ENCODE measurements around the gene TMEM18. TPM values are rescaled to one million over a fixed set of nuclear protein-coding genes. Genes with fewer than 3 reads are reported as not detected.

TMEM18 gene
- total RNA-seq, 4 donors from 2014 or later, result 10.6 to 32.7 (median 18.8) TPM

DNA sequence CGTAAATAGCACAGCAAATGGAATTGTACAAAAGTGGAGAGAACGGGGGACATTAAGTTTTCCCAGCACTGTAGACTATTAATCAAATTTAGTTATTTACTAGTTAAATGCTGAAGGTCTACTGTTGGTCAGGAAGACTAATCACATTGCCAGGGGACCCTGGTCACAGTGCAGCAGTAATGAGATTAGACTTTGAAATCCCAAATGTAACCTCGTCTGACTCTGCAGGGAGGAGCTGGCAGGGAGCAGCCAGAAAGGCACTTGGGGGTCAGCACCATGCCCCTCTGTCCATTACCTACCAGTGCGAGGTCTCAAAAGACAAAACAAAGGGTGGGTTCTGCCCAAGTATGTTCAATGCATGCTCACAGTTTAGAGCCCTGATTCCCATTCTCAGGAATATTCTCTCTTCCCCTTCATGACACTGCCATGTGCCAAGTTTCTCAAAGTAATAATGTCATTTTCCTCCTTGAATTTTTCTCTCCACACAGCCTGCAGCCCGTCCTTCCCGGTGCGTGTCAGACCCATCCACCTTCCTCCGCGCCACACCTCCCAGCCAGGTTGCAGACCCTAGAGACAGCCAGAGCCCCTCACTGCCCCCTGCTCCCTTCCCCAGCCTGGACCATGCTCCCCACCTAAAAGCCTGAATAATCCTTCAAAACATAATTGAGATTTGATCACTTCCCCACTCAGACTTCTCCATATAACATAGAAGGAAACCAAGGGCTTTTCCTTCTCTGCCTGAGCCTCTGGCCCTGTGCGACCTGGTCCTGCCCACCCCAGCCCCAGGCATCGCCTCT is 52.5 kb downstream of the TMEM18 start:
- TF ChIP-seq POLR2A (IDR thresholded peaks at IDR 0.05), result no peak
- TF ChIP-seq EP300 (IDR thresholded peaks at IDR 0.05), result no peak
- no peak for TF ChIP-seq POLR2AphosphoS5 (IDR thresholded peaks at IDR 0.05)
- no peak for TF ChIP-seq CTCF (IDR thresholded peaks at IDR 0.05)
- no peaks in the 10 kb centered on the region for H3K9me3 ChIP-seq
- WGBS, 2 donors (ENCODE audit: low coverage in 1 of 2), result 70 to 82% methylated on average over 9 to 10 of the region's 11 CpGs
- H3K27ac ChIP-seq, result no peak overlapping the region
- peaks cover 7% of the 10 kb centered on the region for H3K27me3 ChIP-seq
- no peaks in the 10 kb centered on the region for H3K36me3 ChIP-seq
- no peaks in the 10 kb centered on the region for H3K4me1 ChIP-seq
- no peak for ATAC-seq
- no peak overlapping the region for H3K4me3 ChIP-seq

DNA sequence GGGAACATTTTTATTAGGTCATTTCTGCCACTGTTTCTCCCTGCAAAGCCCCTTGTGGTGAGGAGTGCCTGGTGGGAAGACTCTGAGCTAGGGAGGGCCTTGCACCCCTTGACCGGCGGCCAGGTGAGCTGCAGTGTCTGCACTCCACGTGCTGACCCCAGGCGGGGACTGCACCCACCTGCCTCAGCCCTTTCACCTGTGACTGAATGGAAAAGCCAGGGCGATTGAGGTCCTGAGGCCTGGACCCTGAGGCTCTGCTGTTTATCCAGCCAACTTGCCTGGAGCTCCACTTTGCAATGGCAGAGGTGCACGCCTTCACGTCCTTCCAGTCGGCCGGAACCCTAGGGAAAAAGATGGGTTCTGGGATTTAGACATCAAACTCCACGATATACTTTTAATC is 53.1 kb downstream of the TMEM18 start:
- H3K4me3 ChIP-seq, result no peak overlapping the region
- no peaks in the 10 kb centered on the region for H3K4me1 ChIP-seq
- TF ChIP-seq CTCF (IDR thresholded peaks at IDR 0.05) (no peak), EP300 (IDR thresholded peaks at IDR 0.05) (no peak), POLR2AphosphoS5 (IDR thresholded peaks at IDR 0.05) (no peak), POLR2A (IDR thresholded peaks at IDR 0.05) (no peak)
- no peaks in the 10 kb centered on the region for H3K36me3 ChIP-seq
- no peak overlapping the region for H3K27ac ChIP-seq
- H3K9me3 ChIP-seq, result peaks cover 0 to 2% (median 0%) of the 10 kb centered on the region in 3 donors
- WGBS, 2 donors (ENCODE audit: low coverage in 1 of 2), result 71 to 92% methylated on average over 7 of the region's 10 CpGs
- H3K27me3 ChIP-seq, result peaks cover 5% of the 10 kb centered on the region
- no peak for ATAC-seq

DNA sequence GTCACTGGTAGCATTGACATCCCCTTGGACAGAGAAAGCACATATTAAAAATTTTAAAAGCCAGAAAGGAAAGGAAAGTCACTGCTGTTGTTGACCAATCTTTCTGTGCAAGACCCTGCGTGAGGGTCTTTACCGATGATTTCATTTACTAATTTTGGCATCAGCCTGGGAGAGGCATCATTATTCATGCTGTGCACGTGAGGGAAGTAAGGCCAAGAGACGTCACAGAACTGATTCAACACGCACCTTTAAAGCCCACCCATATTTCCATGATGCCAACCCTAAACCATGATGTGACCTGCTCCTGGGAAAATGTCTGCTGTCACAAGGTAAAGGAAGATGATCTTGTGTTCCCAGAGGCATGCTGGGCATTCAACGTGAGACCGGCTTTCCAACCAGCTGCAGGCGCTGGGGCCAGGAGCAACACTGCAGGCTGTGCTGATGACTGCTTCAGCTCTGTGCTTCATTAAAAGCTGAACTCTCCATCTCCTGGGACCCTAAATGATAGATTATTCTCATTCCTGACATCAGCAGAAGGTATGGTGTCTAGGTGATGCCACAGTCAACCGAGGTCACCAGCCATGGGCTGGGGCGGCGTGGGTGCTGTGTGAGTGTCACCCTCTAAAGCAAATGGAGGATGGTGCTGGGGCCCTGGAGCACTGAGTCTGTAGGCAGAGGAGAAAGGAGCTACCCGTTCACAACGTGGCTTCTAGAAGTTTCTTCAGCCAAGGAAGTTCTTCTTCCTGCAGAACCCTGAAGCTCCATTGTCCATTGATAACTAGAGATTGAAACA is 53.9 kb downstream of the TMEM18 start:
- WGBS, 2 donors (ENCODE audit: low coverage in 1 of 2), result 75 to 77% methylated on average over 7 to 9 of the region's 13 CpGs
- no peak overlapping the region for H3K4me3 ChIP-seq
- no peak for ATAC-seq

DNA sequence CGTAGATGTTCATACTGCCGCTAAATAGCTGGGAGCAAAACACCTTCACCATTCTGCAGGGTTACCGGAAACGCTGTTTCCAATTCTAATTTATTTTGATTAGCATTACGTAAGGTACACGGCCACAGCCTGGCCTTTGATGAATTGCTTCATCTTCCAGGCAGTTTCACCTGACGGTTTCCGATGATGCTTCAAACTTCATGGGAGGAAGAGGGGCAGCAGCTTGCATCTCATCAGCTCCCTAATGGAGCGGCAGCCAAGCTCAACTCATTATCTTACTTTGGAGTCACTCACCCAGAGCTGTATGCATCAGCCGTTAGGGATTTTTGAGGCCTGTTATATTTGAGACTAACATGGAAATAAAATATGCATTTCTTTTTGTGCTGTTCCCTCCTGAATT is 54.8 kb downstream of the TMEM18 start:
- 76 to 83% methylated on average over 8 to 10 of the region's 10 CpGs for WGBS, 2 donors (ENCODE audit: low coverage in 1 of 2)
- ATAC-seq, result no peak

More for the DNA sequence above, 53.9 kb downstream of the TMEM18 start:
- H3K27ac ChIP-seq, result no peak overlapping the region
- peaks cover 3% of the 10 kb centered on the region for H3K27me3 ChIP-seq
- no peak for TF ChIP-seq POLR2AphosphoS5 (IDR thresholded peaks at IDR 0.05)
- TF ChIP-seq EP300 (IDR thresholded peaks at IDR 0.05), result no peak
- no peak for TF ChIP-seq CTCF (IDR thresholded peaks at IDR 0.05)
- no peak for TF ChIP-seq POLR2A (IDR thresholded peaks at IDR 0.05)
- no peaks in the 10 kb centered on the region for H3K4me1 ChIP-seq
- H3K9me3 ChIP-seq, result peaks cover 0 to 10% (median 0%) of the 10 kb centered on the region in 3 donors
- no peaks in the 10 kb centered on the region for H3K36me3 ChIP-seq

More for the DNA sequence above, 54.8 kb downstream of the TMEM18 start:
- H3K9me3 ChIP-seq, result peaks cover 0 to 18% (median 0%) of the 10 kb centered on the region in 3 donors
- H3K4me3 ChIP-seq, result no peak overlapping the region
- H3K27ac ChIP-seq, result no peak overlapping the region
- H3K4me1 ChIP-seq, result no peaks in the 10 kb centered on the region
- peaks cover 4% of the 10 kb centered on the region for H3K27me3 ChIP-seq
- H3K36me3 ChIP-seq, result no peaks in the 10 kb centered on the region
- TF ChIP-seq POLR2AphosphoS5 (IDR thresholded peaks at IDR 0.05) (no peak), POLR2A (IDR thresholded peaks at IDR 0.05) (no peak), EP300 (IDR thresholded peaks at IDR 0.05) (no peak), CTCF (IDR thresholded peaks at IDR 0.05) (no peak)
